Activated CD4-positive, CD25-positive, alpha-beta regulatory T cell treated with anti-CD3 and anti-CD28 coated beads, Interleukin-2, amount 50 U/mL, for 16 hours (primary cell): Measurements from ENCODE around the gene SLC43A1.

ENCODE experiments used
- DNase-seq: peaks from one replicate; pipeline ENCODE4 v3.0.0-alpha.2; 2020; ENCODE audit warnings: low read depth, low spot score

Gene SLC43A1

DNA sequence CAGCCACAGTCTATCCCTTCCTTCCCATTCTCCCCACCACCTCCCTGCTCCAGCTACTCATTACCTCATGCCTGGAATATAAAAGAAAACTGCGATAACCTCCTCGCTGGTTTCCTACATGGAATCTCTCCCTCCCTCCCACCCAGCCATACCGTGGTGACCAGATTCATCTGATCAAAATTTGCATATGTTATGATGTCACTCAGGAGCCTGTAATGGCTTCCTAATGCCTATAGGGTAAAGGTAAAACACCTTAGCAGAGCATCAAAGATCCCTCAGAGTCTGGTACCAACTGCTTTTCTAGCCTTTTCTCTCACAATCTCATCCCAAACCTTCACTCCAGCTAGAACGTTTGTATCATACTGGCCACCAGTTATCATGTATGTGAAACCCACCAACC lies 35.6 kb downstream of the SLC43A1 start:
- DNase-seq, result no peak

- DNase-seq, result no peak
Measured at GRCh38 chr11:57479021-57479663, 36.4 kb downstream of the SLC43A1 start.

DNA sequence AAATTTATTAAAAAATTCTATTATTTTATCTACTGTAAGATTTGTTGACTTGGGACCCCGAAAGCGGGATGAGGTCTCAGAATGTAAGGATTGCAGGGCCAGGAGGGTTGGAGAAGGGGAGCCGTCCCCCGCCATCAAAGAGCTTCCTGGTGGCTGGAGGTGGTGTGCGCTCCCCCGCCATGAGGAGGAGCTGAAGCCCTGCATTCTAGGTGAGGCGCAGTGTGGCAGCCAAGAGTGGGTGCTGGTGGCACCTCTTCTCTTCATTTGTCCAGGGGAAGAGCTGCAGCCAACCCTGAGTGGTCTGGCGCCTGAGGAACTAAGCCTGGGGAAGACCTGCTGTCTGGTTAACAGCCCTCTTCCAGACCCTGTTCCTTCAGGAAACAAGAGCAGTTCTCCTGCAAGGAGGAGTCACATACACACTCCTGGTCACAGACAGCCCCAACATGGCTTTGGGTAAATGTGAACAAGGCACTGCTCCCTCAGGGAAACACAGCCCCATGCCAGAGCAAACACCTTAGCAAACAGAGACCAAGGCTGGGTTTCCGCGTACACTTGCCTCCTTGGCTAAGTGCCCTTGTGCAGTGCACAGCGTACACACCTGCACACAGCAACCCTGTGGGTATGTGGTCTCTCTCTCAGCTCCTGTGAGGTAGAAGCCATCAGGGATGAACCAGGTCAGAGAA lies 37.9 kb downstream of the SLC43A1 start:
- DNase-seq, result no peak

GRCh38 chr11:57476757-57477506 lies 38.6 kb downstream of the SLC43A1 start:
- no peak for DNase-seq

DNA sequence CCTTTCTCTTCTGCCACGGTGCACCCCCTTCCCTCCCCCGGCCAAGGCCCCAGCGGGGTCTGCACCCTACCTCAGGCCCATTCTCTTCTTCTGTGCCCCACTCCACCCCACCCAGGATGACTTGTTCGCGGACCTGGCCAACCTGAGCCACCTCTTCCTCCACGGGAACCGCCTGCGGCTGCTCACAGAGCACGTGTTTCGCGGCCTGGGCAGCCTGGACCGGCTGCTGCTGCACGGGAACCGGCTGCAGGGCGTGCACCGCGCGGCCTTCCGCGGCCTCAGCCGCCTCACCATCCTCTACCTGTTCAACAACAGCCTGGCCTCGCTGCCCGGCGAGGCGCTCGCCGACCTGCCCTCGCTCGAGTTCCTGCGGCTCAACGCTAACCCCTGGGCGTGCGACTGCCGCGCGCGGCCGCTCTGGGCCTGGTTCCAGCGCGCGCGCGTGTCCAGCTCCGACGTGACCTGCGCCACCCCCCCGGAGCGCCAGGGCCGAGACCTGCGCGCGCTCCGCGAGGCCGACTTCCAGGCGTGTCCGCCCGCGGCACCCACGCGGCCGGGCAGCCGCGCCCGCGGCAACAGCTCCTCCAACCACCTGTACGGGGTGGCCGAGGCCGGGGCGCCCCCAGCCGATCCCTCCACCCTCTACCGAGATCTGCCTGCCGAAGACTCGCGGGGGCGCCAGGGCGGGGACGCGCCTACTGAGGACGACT lies 39.3 kb downstream of the SLC43A1 start:
- no peak for DNase-seq

DNA sequence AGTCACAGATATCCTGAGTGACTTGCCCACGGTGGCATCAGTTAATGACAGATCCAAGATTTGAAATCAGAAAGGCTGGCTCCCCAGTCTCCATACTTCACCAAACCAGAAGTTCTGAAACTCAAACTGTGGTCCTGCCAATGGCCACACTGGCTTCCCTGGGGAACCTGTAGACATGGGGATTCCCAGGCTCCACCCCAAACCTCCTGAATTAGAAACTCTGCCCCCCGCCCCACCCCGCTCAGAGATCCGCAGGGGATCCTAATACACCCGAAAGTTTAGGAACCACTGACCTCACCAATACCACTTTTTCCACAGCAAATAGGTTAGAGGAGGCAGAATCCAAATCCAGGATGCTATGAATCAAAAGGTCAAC lies 39.8 kb downstream of the SLC43A1 start:
- DNase-seq, result no peak

- DNase-seq, result no peak
Measured at GRCh38 chr11:57475191-57475590, 40.3 kb downstream of the SLC43A1 start.

- DNase-seq, result no peak
Measured at GRCh38 chr11:57474803-57475115, 40.7 kb downstream of the SLC43A1 start.

DNA sequence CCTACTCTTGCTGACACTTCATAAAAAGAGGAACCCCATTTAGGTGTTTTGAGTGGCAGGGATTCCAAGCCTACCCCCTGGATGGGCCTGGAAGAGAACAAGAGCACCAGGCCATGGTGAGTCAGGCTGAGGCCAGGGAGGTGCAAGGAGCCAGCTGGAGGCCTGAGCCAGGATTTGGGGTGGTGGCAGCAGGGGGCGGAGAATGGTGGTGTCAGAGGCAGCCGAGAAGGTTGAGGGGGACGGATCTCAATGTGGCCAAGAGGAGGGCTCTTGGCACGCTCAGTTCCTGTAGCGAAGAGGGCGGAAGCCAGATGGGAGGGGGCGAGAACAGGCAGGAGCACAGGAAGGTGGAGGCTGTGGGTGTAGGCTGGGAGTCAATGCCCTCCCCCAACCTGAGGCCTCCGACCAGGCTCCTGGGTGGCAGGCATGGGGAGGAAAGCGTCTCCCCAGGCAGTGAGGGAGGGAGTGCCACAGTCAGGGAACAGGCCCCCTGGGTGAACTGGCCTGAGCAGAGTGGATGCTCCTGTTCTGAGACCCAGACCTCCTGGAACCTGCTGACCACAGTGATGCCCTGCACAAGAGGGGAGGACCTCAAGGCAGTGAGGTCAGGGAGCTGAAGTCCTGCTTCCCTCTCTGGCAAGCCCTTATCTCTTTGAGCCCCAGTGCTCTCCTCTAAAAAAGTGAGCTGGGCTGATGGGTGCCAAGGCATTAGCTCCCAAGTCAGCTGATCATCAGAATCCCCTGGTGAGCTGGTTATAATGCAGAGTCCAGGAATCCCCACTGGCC lies 41.3 kb downstream of the SLC43A1 start:
- no peak for DNase-seq

DNA sequence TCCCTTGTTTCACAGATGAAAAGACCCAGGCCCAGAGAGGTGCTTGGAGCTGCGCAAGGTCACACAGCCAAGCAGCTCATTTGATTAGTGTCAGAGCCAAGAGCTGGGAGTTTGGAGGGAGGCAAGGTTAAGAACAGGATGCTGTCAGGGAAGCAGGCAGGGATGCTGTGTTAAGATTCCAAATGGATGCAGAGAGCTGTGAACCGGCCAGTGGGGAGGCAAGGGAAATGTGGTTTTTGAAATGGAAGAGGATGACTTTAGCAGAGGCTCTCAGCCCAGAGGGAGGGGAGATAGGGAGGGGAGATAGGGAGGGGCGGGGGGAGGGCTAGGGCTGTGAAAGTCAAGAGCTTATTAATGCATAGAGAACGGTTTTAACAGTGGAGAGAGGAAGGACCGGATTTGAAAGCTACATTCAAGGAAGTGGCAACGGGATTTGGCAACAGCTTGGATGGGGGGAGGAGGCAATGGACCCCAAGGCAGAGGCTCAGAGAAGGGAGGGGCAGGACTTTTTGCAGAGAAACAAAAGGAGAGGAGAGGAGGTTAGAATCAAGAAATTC lies 42.1 kb downstream of the SLC43A1 start:
- DNase-seq, result no peak

DNA sequence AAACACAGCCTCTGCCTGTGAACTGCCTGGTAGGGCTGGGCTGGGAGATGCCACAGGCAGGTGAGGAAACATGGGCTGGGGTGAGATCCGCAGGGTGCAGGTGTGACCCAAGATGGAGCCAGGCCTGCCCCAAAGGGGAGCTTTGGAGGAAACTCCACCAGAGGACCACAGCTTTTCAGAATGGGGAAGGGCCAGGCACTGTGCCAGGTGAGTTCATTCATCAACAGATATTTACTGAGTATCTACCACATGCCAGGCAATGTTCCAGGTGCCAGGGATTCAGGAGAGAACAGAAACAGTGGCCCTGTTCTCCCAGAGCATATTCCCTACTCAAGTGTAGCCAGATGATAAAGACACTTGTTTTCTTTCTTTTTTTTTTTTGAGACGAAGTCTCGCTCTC lies 44.0 kb downstream of the SLC43A1 start:
- no peak for DNase-seq

- DNase-seq, result no peak
Measured at GRCh38 chr11:57469268-57469667, 46.2 kb downstream of the SLC43A1 start.

DNA sequence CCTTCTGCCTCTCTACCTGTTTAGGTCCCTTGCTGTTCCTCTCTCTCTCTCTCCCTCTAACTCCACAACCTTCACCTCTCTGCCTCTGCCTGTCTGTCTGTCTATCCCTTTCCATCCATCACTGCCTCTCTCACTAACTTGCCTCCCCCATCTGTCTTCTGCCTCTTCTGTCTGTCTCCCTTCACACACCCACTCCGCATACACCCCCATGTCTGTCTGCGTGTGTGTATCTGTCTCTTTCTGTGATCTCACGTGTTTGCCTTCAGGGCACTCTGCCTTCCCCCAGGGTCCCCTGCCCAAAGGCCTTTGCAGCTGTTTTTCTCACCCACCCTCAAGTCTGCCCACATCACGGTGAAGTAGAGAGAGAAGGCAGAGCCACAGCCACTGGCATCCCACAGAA lies 47.2 kb downstream of the SLC43A1 start:
- no peak for DNase-seq

DNA sequence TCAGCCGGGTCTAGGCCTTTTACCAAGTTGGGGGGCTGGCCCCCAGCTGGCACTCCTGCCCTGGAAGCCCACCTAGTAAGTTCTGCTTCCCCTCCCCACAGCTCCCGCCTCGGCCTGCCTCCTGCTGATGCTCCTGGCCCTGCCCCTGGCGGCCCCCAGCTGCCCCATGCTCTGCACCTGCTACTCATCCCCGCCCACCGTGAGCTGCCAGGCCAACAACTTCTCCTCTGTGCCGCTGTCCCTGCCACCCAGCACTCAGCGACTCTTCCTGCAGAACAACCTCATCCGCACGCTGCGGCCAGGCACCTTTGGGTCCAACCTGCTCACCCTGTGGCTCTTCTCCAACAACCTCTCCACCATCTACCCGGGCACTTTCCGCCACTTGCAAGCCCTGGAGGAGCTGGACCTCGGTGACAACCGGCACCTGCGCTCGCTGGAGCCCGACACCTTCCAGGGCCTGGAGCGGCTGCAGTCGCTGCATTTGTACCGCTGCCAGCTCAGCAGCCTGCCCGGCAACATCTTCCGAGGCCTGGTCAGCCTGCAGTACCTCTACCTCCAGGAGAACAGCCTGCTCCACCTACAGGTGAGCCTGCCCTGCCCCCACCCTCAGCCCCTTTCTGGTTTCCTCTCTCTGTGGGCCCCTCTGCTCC lies 47.9 kb downstream of the SLC43A1 start:
- no peak for DNase-seq

DNA sequence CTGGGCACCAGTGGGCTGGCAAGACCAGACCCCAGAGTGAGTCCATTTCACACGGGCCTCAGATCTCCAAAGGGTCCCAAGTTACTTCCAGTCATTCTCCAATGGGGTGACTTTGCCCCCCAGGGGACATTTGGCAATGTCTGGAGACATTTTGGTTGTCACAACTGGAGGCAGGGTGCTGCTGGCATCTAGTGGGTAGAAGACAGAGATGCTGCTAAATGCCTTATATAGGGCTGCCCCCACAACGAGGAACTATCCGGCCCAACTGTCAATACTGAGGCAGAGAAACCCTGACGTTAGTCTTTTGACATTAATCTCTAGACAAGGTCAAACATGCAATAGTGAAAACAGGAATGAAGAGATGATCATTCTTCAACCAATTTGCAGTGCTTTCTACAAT lies 48.8 kb downstream of the SLC43A1 start:
- no peak for DNase-seq

GRCh38 chr11:57464539-57465181 lies 50.8 kb downstream of the SLC43A1 start:
- no peak for DNase-seq

- DNase-seq, result no peak
Measured at GRCh38 chr11:57463671-57464538, 51.6 kb downstream of the SLC43A1 start.

- DNase-seq, result no peak
Measured at GRCh38 chr11:57462597-57462996, 52.9 kb downstream of the SLC43A1 start.

GRCh38 chr11:57461841-57462489 lies 53.5 kb downstream of the SLC43A1 start:
- no peak for DNase-seq
